Right renal pelvis (tissue), 4 donors: ENCODE data around the gene LRRC26. TPM values are rescaled to one million over a fixed set of nuclear protein-coding genes. Genes with fewer than 3 reads are reported as not detected.

ENCODE experiments used
- DNase-seq, 4 donors: peaks; one replicate each; pipeline ENCODE4 v3.0.0-alpha.2; 2013; ENCODE audit warnings: low read depth in 4 of 4, low spot score in 3 of 4, missing footprints in 1 of 4
- polyA plus RNA-seq, 4 donors: library from polyadenylated mRNA; unstranded; fragments of 120-200 nt; gene quantifications; one replicate each; pipeline ENCODE4 v1.2.1, GENCODE V29; 2013; ENCODE audit not compliant: insufficient read length in 4 of 4

Gene LRRC26
- polyA plus RNA-seq, 4 donors: 0.16 TPM; not detected in 3

DNA sequence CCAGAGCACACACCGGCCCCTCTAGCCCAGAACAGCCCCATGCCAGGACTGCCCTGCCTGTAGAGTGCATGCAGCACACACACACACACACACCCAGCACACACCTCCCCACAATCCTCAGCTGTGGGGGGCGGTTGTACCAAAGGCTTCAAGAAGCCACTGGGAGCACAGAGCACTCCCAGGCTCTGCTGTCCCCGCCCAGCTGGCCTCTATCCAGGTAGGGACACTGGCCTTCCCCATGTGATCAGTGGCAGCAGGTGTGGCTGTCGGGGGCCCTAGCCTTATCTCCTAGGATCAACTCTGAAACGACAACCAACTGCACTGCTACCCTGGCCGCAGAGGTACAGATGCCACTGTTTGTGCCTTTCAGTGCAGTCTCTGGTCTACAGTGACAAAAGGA is 16.5 kb upstream of the LRRC26 start:
- DNase-seq: no peak

DNA sequence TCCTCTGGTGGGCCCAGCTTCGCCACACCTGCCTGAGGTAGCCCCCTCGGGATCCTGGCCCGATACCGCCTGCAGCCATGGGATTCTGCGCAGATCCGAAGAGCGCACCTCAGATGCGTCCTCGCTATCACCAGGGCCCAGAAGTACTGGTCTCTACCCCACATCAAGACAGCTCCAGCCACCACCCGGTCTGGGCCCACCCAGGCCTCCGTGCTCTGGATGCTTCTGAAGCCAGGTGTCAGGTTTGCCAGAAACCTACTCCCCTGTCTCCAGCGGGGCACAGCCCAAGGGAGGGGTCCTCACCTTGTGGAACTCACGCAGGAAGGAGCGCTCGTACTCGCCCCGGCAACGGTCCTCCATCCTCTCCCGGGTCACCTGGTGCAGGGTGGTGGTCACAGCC is 16.1 kb upstream of the LRRC26 start:
- no peak for DNase-seq

GRCh38 chr9:137184881-137185660 is 15.2 kb upstream of the LRRC26 start:
- DNase-seq: no peak

- no peak for DNase-seq
Measured at GRCh38 chr9:137183980-137184595, 14.2 kb upstream of the LRRC26 start.

DNA sequence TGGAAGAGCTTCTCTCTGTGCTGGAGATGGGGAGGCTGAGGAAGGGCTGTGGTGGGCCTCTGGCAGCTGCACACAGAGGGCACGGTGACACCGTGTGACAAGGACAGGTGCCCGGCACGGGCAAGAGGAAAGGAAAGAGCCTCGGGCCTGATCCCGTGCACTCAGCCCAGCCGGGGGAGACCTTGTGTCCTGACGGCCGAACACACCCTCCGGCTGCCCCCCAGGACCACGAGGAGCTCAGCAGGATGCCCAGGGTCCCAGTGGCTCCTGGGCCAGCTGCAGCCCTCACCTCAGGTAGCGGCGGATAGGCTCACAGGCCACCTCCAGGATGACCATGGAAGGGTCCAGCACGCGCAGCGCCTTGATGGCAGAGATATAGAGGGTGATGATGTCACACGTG is 13.0 kb upstream of the LRRC26 start:
- no peak for DNase-seq

- DNase-seq: no peak
Measured at GRCh38 chr9:137181680-137182079, 11.8 kb upstream of the LRRC26 start.

GRCh38 chr9:137180491-137180890 is 10.6 kb upstream of the LRRC26 start:
- DNase-seq: no peak

- DNase-seq: no peak
Measured at GRCh38 chr9:137179761-137180160, 9.9 kb upstream of the LRRC26 start.

DNA sequence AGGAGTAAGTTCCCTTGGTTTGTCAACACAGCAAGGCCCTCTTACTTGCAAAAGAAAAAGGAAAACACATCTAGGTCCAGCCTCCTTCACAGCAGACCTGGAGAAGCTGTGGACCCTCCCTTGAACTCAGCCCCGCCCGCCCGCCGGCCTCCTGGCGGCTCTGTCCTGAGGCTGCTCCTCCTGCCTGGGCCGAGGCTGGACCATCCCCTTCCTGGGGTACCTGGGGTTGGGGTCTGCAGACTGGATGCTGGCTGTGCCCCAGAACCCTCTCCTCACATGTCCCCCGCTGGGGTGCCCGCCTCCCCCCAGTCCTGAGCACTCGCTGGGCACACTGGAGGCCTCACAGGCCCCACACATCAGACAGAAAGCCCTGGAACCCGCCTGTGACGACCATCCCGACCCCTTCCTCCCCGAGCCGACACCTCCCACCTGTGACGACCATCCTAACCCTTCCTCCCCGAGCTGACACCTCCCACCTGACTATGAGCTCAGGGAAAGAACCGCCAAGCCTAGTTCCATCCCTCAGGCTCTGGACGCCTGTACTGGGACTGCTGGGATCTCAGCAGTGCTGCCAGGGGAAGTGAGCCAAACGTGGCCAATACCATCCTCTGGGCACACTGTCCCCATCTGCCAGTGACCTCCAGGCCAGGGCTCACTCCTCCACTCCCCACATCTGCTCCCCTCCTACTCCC is 9.2 kb upstream of the LRRC26 start:
- DNase-seq: no peak

DNA sequence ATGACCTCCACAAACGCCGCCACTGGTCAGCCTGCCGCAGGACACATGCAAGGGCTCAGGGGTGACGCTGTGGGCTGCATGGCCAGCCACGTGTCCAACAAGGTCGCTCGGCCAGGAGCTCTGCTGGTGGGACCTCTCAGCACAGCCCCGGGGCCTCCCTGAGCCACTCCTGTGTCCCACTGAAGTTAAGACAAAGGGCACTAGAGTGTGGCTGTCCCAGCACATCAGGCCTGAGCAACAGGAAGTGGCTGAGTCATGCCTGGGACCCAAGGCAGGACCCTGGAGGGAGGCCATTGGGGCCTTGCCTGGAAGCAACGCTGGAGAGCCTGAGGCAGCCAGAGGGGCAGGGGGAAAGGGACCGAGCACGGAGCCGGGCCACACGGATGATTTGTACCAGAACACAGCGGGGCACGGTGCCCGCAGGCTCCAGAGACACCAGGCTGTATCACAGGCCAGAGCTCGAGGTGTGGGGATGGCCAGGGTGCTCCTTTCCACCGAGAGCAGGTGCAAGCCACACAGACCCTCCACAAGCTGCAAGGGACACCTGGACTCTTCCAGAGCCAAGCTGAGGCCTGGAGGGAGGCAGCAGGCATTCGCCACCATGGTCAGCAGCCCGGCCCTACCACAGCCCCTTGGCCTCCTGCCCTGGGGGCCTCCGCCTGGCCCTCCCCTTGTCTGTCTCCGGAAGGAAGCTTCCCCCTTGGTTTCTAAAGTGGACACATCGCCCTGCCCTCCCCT is 8.5 kb upstream of the LRRC26 start:
- DNase-seq: no peak

DNA sequence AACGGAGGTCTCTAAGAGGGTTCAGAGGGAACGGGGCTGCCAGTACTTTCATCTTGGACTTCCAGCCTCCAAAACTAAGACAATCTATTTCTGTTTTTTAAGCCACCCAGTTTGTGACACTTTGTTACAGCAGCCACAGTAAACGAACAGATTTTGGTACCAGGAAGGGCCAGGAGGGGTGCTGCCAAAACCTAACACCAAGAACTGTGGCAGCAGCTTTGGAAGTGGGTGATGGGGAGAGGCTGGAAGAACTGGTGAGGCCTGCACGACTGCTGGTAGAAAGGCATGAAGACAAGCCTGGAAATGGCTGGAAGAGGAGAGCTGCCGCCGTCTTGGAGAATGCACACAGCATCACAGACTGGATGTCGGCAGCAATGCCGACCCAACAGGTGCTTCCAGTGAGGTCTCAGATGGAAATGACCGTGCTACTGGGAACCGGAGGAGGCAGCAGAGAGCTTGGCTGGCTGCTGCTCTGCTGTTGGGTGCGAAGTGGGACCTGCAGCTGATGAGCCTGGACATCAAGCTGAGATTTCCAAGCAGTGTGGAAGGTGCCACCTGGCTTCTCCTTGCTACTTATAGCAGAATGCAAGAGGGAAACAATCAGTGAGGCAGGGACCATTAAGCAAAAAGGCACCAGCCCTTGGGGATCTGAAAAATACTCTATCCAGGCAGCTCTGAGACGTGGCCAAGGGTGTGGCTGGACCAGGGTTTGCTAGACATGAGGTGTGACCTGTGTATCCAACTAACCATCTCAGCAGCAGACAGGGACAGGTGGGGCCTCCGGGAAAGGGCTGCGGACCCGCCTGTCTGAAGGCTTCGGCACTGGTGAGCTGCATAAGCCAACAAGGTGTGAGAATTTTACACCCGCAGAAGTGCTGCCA is 6.7 kb upstream of the LRRC26 start:
- DNase-seq: no peak

- DNase-seq: no peak
Measured at GRCh38 chr9:137175345-137175961, 5.6 kb upstream of the LRRC26 start.

- DNase-seq: no peak
Measured at GRCh38 chr9:137174722-137175293, 5.0 kb upstream of the LRRC26 start.

DNA sequence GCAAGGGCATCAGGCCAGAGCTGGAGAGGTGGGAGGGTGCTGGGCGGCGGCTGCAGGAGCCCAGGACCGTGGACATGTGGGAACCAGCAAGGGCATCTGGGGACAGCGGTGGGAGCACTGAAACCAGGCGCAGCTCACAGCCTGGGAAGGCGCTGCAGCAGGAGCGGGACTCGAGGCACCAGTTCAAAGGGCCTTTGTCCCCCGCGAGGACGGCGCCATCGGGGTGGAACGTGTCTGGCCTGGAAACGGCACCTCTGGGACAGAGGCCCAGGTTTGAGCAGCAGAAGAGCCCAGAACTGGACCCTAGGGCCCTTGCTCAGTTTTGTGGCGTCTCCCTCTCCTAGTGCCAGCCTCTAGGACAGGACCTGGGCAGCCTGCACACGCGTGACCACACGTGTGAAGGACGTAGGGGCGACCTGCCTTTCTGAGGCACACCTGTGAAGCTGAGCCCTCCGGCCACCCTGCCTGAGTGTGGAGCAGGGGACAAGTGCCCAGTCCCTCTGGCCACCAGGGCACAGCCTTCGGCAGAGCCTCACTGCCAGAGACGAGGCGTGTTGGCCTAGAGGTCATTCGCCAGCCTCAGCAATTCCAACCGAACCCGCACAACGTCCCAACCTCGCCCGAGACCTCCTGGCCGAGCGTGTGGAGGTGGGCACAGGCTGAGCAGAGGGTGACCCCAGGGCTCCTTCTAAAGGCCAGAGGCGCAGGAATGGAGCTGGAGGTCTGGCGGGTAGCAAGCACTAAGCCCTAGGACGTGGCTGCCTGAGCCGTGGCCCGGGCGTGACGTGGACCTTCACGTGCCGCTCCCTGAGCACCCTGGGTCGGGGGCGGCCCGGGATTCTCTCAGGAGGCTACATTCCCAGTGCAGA is 4.2 kb upstream of the LRRC26 start:
- DNase-seq: no peak

GRCh38 chr9:137172901-137173795 is 3.3 kb upstream of the LRRC26 start:
- DNase-seq: no peak

GRCh38 chr9:137171149-137171900 is 1.5 kb upstream of the LRRC26 start:
- no peak for DNase-seq
